ENCODE data around the gene USP31.
"Not testable (repeated sequence)": the region's sequence is repeated elsewhere in the genome, so short reads cannot be mapped to it uniquely, and the experiment has no call there.

Gene USP31

DNA sequence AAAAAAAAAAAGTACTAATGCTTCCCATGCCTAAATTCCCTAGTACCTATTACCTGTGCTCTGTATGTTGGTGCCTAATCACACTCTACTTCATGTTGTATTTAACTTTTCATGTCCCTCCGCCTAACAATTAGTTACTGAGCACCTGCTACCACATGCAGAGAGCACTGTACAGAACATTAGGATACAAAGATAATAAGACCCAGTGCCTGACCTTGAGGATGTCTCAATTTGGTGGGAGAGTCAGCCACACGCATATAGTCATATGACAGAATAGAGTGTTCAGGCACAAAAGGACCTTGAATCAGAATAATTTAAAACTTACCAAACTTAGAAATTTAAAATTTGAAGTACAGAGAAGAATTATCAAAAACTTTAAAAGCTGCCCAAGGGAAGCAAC, 42.1 kb downstream of the USP31 start:
- TF ChIP-seq, protein P1, sequence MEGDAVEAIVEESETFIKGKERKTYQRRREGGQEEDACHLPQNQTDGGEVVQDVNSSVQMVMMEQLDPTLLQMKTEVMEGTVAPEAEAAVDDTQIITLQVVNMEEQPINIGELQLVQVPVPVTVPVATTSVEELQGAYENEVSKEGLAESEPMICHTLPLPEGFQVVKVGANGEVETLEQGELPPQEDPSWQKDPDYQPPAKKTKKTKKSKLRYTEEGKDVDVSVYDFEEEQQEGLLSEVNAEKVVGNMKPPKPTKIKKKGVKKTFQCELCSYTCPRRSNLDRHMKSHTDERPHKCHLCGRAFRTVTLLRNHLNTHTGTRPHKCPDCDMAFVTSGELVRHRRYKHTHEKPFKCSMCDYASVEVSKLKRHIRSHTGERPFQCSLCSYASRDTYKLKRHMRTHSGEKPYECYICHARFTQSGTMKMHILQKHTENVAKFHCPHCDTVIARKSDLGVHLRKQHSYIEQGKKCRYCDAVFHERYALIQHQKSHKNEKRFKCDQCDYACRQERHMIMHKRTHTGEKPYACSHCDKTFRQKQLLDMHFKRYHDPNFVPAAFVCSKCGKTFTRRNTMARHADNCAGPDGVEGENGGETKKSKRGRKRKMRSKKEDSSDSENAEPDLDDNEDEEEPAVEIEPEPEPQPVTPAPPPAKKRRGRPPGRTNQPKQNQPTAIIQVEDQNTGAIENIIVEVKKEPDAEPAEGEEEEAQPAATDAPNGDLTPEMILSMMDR (IDR thresholded peaks at IDR 0.05; ENCODE audit: low read depth, low read length, missing control alignments) = no peak
- H3K4me3 ChIP-seq (ENCODE audit: low read depth, low read length) = no peak overlapping the region
- DNase-seq (ENCODE audit: low read depth) = no peak

DNA sequence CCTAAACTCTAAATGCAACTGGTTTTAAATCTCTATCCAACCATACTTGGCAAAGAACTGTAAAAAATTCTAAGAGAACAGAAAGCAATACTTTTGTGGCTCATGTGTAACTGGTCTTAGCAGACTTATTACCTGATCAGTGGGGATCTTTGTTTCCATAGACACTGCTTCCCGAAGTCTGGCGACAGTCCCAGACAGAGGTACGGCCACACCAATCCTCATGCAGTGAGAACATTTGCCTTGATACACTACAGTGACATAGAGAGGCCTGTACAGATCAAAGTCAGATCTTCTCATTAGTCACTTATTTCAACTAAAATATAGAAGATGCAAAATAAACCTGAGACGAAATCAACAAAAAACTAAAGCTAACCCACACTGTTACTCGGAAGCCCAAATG, 43.9 kb downstream of the USP31 start:
- TF ChIP-seq, protein P1 (IDR thresholded peaks at IDR 0.05; ENCODE audit: low read depth, low read length, missing control alignments) = no peak
- DNase-seq (ENCODE audit: low read depth) = no peak
- no peak overlapping the region for H3K4me3 ChIP-seq (ENCODE audit: low read depth, low read length)

DNA sequence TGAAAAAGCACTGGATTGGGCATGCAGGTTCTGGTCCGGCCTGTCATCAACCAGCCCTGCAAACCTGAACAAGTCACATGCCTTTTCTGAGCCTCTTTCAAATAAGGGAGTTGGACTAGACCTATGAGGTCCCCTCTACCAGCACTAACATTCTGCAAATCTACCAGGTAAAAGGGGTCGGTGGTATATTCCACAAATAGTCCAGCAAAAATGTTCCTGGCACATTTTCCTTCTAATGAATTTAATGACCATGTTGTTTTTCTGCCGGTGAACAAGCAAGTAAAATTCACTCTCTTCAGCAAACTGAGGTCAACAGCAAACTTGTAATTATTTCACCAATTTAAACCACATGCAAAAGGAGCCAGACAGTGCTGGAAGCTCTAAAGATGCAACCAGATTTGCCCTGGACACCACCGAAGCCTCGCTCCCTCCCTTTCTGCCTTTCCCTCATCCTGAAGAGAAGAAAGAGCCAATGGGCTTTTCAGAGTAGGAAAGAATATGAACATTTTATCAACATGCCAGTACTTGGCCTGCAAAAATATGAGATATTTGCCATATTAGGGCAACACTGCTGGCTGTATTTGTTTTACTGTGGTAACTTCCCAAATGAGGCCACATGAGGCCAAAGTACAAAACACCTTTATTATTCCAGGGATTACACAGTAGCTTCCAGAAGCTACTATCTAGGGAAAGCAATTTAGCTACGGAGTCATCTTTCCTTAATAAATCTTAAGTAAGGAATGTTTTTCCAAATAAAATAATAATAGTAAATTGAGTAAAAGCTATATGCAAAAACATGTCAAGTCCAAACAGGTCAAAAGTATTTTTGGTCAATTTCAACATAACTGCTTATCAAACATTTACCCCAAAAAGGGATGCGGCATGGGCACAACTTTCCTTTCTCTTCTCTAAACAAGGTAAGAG, 45.0 kb downstream of the USP31 start:
- H3K4me3 ChIP-seq (ENCODE audit: low read depth, low read length) = no peak overlapping the region
- TF ChIP-seq, protein P1 (IDR thresholded peaks at IDR 0.05; ENCODE audit: low read depth, low read length, missing control alignments) = no peak
- no peak for DNase-seq (ENCODE audit: low read depth)

DNA sequence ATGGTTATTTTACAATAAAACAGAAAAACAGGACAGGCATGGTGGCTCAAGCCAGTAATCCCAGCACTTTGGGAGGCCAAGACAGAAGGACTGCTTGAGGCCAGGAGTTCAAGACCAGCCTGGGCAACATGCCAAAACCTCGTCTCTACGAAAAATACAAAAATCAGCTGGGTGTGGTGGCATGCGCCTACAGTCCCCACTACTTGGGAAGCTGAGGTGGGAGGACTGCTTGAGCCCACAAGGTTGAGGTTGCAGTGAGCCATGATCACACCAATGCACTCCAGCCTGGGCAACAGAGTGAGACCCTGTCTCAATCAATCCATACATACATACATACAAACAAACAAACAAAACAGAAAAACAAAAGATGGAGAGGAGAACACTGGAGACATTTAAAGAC, 45.6 kb downstream of the USP31 start:
- no peak for DNase-seq (ENCODE audit: low read depth)
- TF ChIP-seq, protein P1 (IDR thresholded peaks at IDR 0.05; ENCODE audit: low read depth, low read length, missing control alignments) = no peak
- no peak overlapping the region for H3K4me3 ChIP-seq (ENCODE audit: low read depth, low read length)

DNA sequence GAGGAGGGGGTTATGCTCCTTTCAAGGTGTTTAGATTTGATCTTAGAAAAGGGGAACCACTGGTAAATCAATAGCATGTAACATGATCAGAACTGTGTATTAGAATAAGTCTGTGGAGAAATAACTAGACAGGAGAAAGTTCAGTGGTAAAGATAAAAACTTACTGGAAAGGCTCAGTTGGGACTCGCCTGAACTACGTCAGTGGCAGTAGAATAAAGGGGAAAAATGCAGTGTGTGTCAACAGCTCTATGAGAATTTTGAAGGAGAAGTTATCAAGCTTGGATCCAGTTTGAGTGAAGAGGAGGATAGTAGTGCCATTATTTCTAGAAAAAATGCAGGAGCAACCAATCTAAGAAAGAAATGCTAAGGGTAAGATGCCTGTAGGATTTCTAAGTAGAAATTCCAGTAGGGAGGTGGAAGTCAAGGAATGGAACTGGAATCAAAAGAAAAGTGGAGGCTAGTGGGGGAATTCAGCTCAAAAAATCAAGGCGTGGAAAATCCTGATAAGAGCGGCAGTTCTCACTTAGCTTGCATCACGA, 48.2 kb downstream of the USP31 start:
- DNase-seq (ENCODE audit: low read depth) = no peak
- TF ChIP-seq, protein P1 (IDR thresholded peaks at IDR 0.05; ENCODE audit: low read depth, low read length, missing control alignments) = no peak
- H3K4me3 ChIP-seq (ENCODE audit: low read depth, low read length) = no peak overlapping the region

DNA sequence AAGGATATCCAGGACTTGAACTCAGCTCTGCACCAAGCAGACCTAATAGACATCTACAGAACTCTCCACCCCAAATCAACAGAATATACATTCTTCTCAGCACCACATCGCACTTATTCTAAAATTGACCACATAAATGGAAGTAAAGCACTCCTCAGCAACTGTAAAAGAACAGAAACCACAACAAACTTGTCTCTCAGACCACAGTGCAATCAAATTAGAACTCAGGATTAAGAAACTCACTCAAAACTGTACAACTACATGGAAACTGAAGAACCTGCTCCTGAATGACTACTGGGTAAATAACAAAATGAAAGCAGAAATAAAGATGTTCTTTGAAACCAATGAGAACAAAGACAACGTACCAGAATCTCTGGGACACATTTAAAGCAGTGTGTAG, 52.8 kb downstream of the USP31 start:
- not testable (repeated sequence) for DNase-seq (ENCODE audit: low read depth); H3K4me3 ChIP-seq (ENCODE audit: low read depth, low read length)

DNA sequence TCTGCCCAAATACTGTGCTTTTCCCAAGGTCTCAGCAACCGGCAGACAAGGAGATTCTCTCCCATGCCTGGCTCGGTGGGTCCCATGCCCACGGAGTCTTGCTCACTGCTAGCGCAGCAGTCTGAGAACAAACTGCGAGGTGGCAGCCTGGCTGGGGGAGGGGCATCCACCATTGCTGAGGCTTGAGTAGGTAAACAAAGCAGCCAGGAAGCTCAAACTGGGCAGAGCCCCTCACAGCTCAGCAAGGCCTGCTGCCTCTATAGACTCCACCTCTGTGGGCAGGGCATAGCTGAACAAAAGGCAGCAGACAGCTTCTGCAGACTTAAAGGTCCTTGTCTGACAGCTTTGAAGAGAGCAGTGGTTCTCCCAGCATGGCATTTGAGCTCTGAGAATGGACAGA, 55.1 kb downstream of the USP31 start:
- H3K4me3 ChIP-seq (ENCODE audit: low read depth, low read length); DNase-seq (ENCODE audit: low read depth): not testable (repeated sequence)

DNA sequence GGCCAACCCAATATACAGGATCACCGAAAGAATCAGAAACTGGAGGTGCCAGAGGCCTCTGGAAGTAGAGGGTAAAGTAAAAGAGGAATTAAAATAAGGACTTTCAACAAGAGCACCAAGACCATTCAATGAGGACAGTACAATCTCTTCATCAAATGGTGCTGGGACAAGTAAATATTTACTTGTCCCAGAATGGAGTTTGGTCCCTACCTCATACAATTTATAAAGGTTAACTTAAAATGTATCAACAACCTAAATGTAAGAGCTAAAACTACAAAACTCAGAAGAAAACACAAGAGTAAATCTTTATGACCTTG, 56.5 kb downstream of the USP31 start:
- TF ChIP-seq, protein P1 (IDR thresholded peaks at IDR 0.05; ENCODE audit: low read depth, low read length, missing control alignments) = no peak
- no peak for DNase-seq (ENCODE audit: low read depth)
- no peak overlapping the region for H3K4me3 ChIP-seq (ENCODE audit: low read depth, low read length)

Measured in GM12864 (cell line).